GM19438 (cell line): Measurements from ENCODE around the gene FKBP14.
A peak's percentile ranks its signal among the peaks of the same experiment; 100 is the strongest.

Source experiments
- ATAC-seq: cut with Tn5 transposase; IDR thresholded peaks from one replicate; pipeline ENCODE4 v1.9.1; 2021; ENCODE audit warnings: low read depth; ENCODE audit not compliant: unreplicated experiment

The FKBP14 gene

GRCh38 chr7:30036220-30036619 lies 9.7 kb upstream of the FKBP14 start:
- no peak for ATAC-seq

- no peak for ATAC-seq
Measured at GRCh38 chr7:30034501-30034900, 8.0 kb upstream of the FKBP14 start.

GRCh38 chr7:30032310-30033125 lies 6.0 kb upstream of the FKBP14 start:
- no peak for ATAC-seq

DNA sequence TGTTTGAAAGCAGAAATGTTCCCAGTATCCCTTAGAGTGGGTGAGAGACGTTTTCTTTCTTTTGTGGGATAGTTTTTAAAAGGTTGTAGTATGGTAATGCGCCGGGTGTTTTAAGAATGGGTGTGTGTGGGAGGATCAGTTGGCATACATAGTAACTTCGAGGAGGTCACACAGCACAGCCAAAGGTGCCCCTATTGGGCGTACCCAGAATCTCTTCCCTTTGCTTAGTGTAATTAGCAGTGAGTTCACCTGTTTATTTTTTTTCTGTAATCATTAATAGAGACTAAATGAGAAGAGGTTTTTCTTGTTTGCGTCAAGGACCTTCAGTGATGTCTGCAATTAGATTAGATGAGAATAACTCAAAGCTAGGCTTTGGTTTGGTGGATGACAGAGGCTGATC lies 3.2 kb upstream of the FKBP14 start:
- no peak for ATAC-seq

- peak; percentile 19 for ATAC-seq
Measured at GRCh38 chr7:30028749-30029635, 2.5 kb upstream of the FKBP14 start.

DNA sequence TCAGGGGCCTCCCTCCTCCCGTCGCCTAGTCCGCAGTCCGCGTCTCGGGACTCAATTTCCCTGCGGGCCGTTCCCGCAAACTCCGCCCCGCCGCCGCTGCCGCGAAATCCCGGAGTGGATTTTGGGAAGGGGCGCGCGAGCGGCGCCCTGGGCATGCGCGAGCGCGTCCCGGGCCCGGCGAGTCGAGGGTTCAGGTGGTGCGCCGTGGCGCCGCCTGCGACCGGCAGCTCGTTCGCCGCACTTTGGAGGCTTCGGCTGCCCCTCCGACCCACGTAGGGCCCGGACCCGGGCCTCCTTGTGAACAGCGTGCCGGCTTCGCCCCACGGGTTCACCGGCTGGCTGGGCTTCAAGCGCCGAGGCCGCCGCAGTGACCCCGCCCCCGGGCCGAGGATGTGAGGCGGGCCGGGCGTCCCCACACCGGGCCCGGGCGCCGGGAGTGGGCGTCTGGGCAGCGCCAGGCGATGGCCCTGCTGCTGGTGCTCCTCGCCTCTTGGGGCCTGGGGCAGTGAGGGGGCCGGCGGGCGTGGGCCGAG lies 1.8 kb upstream of the FKBP14 start, which contains the start of gene PLEKHA8:
PLEKHA8 (plus strand) TSS at position 197 of the 533 bp plus-strand sequence. CDS start 351 bp downstream, outside the sequence.
- ATAC-seq = peak; percentile 44

- peak; percentile 0 for ATAC-seq
Measured at GRCh38 chr7:30027740-30028215, 1.3 kb upstream of the FKBP14 start.

GRCh38 chr7:30027065-30027456 lies 559 bp upstream of the FKBP14 start:
- no peak for ATAC-seq

- no peak for ATAC-seq
Measured at GRCh38 chr7:30023524-30023923, 3.0 kb downstream of the FKBP14 start.

DNA sequence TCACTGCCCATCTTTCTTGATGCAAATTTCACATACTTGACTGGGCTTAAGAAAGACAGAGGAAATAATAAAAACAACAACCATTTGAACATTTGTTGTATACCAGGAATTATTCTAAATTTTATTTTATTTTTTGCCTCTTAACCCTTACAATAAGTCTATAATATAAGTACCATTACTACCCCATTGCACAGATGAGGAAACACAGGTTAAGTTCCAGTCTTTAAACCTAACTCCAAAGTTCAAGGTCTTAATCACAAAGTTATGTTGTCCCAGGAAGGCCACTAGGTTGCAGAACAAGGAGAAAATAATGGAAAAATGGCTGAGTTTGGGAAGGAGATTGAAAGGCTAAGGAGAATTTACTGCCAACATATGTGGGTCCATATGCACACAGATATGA lies 3.5 kb downstream of the FKBP14 start:
- ATAC-seq = no peak

- ATAC-seq = no peak
Measured at GRCh38 chr7:30020535-30020934, 6.0 kb downstream of the FKBP14 start.

GRCh38 chr7:30019960-30020359 lies 6.5 kb downstream of the FKBP14 start:
- ATAC-seq = no peak

- ATAC-seq = no peak
Measured at GRCh38 chr7:30019387-30019786, 7.1 kb downstream of the FKBP14 start.

GRCh38 chr7:30018451-30018850 lies 8.1 kb downstream of the FKBP14 start:
- ATAC-seq = no peak

- ATAC-seq = no peak
Measured at GRCh38 chr7:30012757-30013156, 13.7 kb downstream of the FKBP14 start.

- no peak for ATAC-seq
Measured at GRCh38 chr7:30010021-30010420, 16.5 kb downstream of the FKBP14 start.

GRCh38 chr7:30005464-30005863 lies 21.0 kb downstream of the FKBP14 start:
- no peak for ATAC-seq

DNA sequence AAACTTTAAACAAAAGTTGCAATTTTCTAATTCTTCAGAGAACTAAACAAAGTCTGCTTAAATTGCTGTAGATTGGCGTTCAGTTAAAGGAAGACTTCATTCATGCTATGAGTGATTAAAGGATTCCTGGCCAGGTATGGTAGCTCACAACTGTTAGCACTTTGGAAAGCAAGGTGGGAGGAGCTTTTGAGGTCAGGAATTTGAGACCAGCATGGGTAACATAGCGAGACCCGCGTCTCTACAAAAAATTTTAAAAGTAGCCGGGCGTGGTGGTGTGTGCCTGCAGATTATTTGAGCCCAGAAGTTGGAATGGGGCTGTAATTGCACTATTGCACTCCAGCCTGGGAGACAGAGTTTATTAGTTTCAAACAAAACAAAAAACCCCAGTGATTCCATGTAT lies 23.4 kb downstream of the FKBP14 start:
- no peak for ATAC-seq

- no peak for ATAC-seq
Measured at GRCh38 chr7:30001998-30002397, 24.5 kb downstream of the FKBP14 start.

DNA sequence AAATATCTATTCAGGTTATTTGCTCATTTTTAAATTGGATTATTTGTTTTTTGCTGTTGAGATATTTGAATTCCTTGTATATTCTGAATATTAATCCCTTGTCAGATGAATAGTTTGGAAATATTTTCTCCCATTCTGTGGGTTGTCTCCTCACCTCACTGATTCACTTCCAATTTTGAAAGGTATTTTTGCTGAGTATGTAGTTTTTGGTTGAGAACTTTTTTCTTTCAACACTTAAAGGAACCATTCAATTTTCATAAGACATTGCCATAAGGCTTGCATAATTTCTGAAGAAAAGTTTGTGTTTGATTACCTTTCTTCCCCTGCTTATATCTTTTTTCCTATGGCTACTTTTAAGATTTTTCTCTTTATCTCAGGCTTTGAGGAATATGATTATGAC lies 28.0 kb downstream of the FKBP14 start:
- ATAC-seq = no peak

DNA sequence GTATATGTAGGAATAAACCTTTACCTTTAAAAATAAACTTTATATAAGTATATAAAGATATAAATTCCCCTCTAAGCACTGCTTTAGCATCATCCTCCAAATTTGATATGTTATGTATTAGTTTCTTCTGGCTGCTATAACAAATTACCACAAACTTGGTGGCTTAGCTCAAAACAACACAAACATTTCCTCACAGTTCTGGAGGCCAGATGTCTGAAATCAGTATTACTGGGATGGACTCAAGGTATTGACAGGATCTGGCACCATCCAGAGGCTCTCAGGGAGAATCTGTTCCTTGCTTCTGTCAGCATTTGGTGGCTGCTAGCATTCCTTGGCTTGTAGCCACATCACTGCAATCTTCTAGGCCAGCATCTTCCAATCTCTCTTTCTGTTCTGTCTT lies 30.2 kb downstream of the FKBP14 start:
- no peak for ATAC-seq
